Measurements from ENCODE around the gene CNIH3. TPM values are rescaled to one million over a fixed set of nuclear protein-coding genes. Genes with fewer than 3 reads are reported as not detected.
A peak's percentile ranks its signal among the peaks of the same experiment; 100 is the strongest.

The CNIH3 gene
- total RNA-seq, 1 donor, result 3.6 TPM

DNA sequence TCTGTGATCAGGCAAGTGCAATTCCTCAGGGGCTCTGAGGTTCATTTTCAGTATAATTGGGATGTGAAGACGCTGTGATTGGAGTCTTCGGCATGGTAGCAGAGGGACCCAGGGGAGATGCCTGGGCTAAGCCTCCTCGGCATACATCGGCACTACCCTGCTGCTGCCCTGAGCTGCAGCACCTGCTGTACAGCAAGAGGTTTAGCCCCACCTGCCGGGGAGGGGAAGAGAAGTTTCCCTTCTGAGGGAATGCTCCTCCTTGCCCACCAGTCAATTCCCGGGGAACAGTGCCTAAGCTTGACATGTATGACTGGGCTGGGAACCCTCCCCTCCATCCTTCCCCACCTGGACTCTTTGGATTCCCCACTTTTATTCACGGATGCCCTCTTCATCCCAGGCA is 24.9 kb downstream of the CNIH3 start:
- H3K4me1 ChIP-seq (ENCODE audit: insufficient read depth, low read length), result peaks cover 10% of the 10 kb centered on the region
- TF ChIP-seq, protein P1, sequence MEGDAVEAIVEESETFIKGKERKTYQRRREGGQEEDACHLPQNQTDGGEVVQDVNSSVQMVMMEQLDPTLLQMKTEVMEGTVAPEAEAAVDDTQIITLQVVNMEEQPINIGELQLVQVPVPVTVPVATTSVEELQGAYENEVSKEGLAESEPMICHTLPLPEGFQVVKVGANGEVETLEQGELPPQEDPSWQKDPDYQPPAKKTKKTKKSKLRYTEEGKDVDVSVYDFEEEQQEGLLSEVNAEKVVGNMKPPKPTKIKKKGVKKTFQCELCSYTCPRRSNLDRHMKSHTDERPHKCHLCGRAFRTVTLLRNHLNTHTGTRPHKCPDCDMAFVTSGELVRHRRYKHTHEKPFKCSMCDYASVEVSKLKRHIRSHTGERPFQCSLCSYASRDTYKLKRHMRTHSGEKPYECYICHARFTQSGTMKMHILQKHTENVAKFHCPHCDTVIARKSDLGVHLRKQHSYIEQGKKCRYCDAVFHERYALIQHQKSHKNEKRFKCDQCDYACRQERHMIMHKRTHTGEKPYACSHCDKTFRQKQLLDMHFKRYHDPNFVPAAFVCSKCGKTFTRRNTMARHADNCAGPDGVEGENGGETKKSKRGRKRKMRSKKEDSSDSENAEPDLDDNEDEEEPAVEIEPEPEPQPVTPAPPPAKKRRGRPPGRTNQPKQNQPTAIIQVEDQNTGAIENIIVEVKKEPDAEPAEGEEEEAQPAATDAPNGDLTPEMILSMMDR (IDR thresholded peaks at IDR 0.05; ENCODE audit: extremely low read depth, low read depth, low read length), result no peak
- H2AFZ ChIP-seq (ENCODE audit: low read length), result no peak overlapping the region
- no peak overlapping the region for H3K27ac ChIP-seq (ENCODE audit: low read depth, low read length)
- peaks cover 2% of the 10 kb centered on the region for H3K79me2 ChIP-seq (ENCODE audit: insufficient read depth, low read length)
- no peak overlapping the region for H3K4me2 ChIP-seq (ENCODE audit: insufficient read depth, low read length)
- no peaks in the 10 kb centered on the region for H3K9me3 ChIP-seq (ENCODE audit: low read depth, low read length)
- H3K27me3 ChIP-seq (ENCODE audit: insufficient read depth, low read length), result no peaks in the 10 kb centered on the region
- no peak overlapping the region for H3K4me3 ChIP-seq (ENCODE audit: insufficient read depth, low read length)
- no peaks in the 10 kb centered on the region for H3K36me3 ChIP-seq (ENCODE audit: insufficient read depth, low read length)
- no peak for DNase-seq (ENCODE audit: insufficient read length, low spot score, missing footprints)
- H4K20me1 ChIP-seq (ENCODE audit: insufficient read depth, low read length), result no peaks in the 10 kb centered on the region

DNA sequence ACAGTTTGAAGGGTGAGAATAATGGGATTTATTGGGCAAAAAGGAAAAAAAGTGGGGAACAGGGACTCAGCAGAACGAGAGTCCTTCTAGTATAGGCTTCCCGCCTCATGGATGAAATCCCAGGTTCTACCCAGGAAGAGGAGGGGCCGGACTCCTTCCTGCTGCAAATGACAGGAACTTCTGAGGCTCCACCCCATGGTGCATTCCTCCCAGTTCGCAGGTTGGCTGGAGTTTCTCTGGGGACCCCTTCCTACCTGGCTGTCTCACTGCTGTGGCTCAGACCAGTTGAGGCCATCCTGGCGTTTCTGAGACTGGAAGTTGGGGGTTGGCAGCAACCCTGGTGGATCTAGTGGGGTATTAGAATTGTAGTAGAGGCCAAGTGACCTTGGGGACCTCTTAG is 27.5 kb downstream of the CNIH3 start:
- Histone ChIP-seq H3K4me1 (ENCODE audit: insufficient read depth, low read length) (peaks cover 2% of the 10 kb centered on the region), H3K27me3 (ENCODE audit: insufficient read depth, low read length) (no peaks in the 10 kb centered on the region), H4K20me1 (ENCODE audit: insufficient read depth, low read length) (no peaks in the 10 kb centered on the region), H3K4me3 (ENCODE audit: insufficient read depth, low read length) (no peak overlapping the region), H3K9me3 (ENCODE audit: low read depth, low read length) (no peaks in the 10 kb centered on the region), H2AFZ (ENCODE audit: low read length) (no peak overlapping the region), H3K4me2 (ENCODE audit: insufficient read depth, low read length) (no peak overlapping the region), H3K27ac (ENCODE audit: low read depth, low read length) (no peak overlapping the region), H3K79me2 (ENCODE audit: insufficient read depth, low read length) (no peaks in the 10 kb centered on the region), H3K36me3 (ENCODE audit: insufficient read depth, low read length) (no peaks in the 10 kb centered on the region)
- DNase-seq (ENCODE audit: insufficient read length, low spot score, missing footprints), result no peak
- TF ChIP-seq, protein P1 (IDR thresholded peaks at IDR 0.05; ENCODE audit: extremely low read depth, low read depth, low read length), result no peak

DNA sequence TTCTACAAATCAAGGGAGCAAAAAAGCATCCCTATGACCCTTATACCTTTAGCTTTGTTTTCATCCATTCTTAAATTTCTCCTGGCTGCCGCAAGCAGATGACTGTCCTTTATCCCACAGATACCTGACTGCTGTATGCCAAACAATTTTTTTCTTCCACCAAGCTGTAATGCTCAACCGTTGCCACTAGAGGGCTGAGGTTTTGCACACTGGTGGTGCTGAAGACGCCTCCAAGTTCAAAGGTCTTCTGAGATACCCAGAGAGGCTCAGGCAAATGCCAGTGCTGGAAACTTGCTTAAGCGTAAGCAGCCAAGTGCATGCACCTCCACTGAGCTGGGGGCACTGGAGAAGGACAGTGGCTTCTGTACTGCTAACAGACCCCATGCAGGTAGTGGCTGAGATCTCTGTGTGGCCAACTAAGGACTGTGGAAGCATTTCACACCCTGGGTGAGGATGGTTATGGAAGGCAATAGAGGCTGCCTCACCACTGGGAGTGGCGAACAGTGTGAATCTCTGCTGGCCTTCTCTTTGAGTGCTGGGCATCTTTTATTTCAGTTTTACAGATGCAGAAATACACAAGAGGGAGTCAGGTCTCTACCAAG is 28.5 kb downstream of the CNIH3 start:
- Histone ChIP-seq H3K9me3 (ENCODE audit: low read depth, low read length) (no peaks in the 10 kb centered on the region), H4K20me1 (ENCODE audit: insufficient read depth, low read length) (no peaks in the 10 kb centered on the region), H3K79me2 (ENCODE audit: insufficient read depth, low read length) (peaks cover 2% of the 10 kb centered on the region), H3K27ac (ENCODE audit: low read depth, low read length) (no peak overlapping the region), H3K27me3 (ENCODE audit: insufficient read depth, low read length) (no peaks in the 10 kb centered on the region), H3K4me1 (ENCODE audit: insufficient read depth, low read length) (peaks cover 2% of the 10 kb centered on the region), H2AFZ (ENCODE audit: low read length) (no peak overlapping the region), H3K36me3 (ENCODE audit: insufficient read depth, low read length) (no peaks in the 10 kb centered on the region), H3K4me2 (ENCODE audit: insufficient read depth, low read length) (no peak overlapping the region), H3K4me3 (ENCODE audit: insufficient read depth, low read length) (no peak overlapping the region)
- DNase-seq (ENCODE audit: insufficient read length, low spot score, missing footprints), result peak; percentile 79
- TF ChIP-seq, protein P1 (IDR thresholded peaks at IDR 0.05; ENCODE audit: extremely low read depth, low read depth, low read length), result peak; percentile 91

DNA sequence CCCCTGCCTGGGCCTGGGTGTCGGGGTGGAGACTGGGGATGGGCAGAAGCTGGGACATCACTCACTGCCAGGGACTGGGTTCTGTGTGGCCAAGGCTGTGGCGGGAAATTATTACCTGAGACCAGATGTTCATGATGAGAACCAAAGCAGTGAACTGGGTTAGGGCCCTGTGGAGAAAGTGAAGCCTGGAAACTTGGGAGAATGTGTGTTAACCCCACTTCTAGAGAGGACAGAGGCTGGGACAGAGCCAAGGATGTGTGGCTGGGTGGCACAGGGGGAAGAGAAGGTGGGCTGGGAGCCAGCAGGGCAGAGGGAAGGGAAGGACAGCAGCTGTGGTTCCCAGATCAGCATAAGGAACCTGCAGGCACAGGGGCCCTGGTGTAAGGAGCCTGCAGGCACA is 31.3 kb downstream of the CNIH3 start:
- H4K20me1 ChIP-seq (ENCODE audit: insufficient read depth, low read length), result no peaks in the 10 kb centered on the region
- no peak overlapping the region for H2AFZ ChIP-seq (ENCODE audit: low read length)
- H3K27me3 ChIP-seq (ENCODE audit: insufficient read depth, low read length), result no peaks in the 10 kb centered on the region
- H3K27ac ChIP-seq (ENCODE audit: low read depth, low read length), result no peak overlapping the region
- peaks cover 5% of the 10 kb centered on the region for H3K4me1 ChIP-seq (ENCODE audit: insufficient read depth, low read length)
- no peak overlapping the region for H3K4me2 ChIP-seq (ENCODE audit: insufficient read depth, low read length)
- no peak for DNase-seq (ENCODE audit: insufficient read length, low spot score, missing footprints)
- no peaks in the 10 kb centered on the region for H3K36me3 ChIP-seq (ENCODE audit: insufficient read depth, low read length)
- H3K9me3 ChIP-seq (ENCODE audit: low read depth, low read length), result no peaks in the 10 kb centered on the region
- peaks cover 2% of the 10 kb centered on the region for H3K79me2 ChIP-seq (ENCODE audit: insufficient read depth, low read length)
- H3K4me3 ChIP-seq (ENCODE audit: insufficient read depth, low read length), result no peak overlapping the region
- TF ChIP-seq, protein P1 (IDR thresholded peaks at IDR 0.05; ENCODE audit: extremely low read depth, low read depth, low read length), result no peak
